Fibroblast of lung (primary cell): ENCODE results near the gene CHMP2A.

Source experiments
- EZH2 ChIP-seq: IDR thresholded peaks from 2 replicates; pipeline ENCODE4 v1.5.1; 2012; ENCODE audit warnings: low read length, control low read depth, mild to moderate bottlenecking; ENCODE audit errors: missing control alignments
- TF ChIP-seq, protein P1 (sequence below), 2 donors: IDR thresholded peaks in 1 of 2; conservative IDR thresholded peaks in 1 of 2; 1 replicate in 1 of 2; 2 replicates in 1 of 2; pipeline ENCODE4 v1.5.1; 2011 to 2012; ENCODE audit warnings: low read length in 2 of 2, control low read depth in 1 of 2, inconsistent platforms in 1 of 2, low read depth in 1 of 2, mild to moderate bottlenecking in 1 of 2

DNA sequence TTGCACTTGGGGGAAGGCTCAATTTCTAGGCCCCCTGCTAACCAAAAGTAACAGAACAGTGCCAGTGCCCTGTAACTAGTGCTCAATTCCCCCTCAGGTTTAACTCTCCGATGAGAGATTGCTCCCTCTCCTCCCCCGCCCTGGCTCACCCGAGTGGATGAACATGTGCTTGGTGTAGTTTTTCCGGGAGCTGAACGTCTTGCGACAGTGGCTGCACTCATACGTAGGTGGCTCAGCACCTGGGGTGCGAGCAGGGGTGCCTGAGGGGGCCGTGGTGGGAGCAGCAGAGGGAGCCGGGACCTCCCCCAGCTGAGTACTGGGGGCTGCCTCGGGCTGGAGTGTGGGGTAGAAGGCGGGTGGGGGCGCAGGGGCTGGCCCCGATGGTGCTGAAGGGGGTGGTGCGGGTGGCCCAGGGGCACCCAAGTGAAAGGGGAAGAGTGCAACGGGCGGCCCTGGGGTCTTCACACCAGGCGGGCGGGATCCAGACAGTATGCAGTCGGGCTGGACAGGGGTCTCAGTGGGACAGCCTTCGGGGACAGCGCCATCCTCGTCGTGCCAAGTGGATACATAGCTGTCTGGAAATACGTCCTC, 38.6 kb downstream of the CHMP2A start:
- TF ChIP-seq, protein P1, sequence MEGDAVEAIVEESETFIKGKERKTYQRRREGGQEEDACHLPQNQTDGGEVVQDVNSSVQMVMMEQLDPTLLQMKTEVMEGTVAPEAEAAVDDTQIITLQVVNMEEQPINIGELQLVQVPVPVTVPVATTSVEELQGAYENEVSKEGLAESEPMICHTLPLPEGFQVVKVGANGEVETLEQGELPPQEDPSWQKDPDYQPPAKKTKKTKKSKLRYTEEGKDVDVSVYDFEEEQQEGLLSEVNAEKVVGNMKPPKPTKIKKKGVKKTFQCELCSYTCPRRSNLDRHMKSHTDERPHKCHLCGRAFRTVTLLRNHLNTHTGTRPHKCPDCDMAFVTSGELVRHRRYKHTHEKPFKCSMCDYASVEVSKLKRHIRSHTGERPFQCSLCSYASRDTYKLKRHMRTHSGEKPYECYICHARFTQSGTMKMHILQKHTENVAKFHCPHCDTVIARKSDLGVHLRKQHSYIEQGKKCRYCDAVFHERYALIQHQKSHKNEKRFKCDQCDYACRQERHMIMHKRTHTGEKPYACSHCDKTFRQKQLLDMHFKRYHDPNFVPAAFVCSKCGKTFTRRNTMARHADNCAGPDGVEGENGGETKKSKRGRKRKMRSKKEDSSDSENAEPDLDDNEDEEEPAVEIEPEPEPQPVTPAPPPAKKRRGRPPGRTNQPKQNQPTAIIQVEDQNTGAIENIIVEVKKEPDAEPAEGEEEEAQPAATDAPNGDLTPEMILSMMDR (conservative IDR thresholded peaks at IDR 0.05 in 1 of 2, IDR thresholded peaks at IDR 0.05 in 1 of 2; ENCODE audit: low read depth in 1 of 2, low read length in 2 of 2) = no peak
- TF ChIP-seq EZH2 = no peak
